Stimulated activated CD8-positive, alpha-beta memory T cell treated with anti-CD3 and anti-CD28 coated beads, Interleukin-15, amount 100 ng/mL, for 1 hour (primary cell): ENCODE data around the gene RUFY2.
A peak's percentile ranks its signal among the peaks of the same experiment; 100 is the strongest.
"Not testable (repeated sequence)": the region's sequence is repeated elsewhere in the genome, so short reads cannot be mapped to it uniquely, and the experiment has no call there.

Experiments
- DNase-seq: peaks from one replicate; pipeline ENCODE4 v3.0.0-alpha.2; 2020; ENCODE audit warnings: low read depth

RUFY2 gene, protein sequence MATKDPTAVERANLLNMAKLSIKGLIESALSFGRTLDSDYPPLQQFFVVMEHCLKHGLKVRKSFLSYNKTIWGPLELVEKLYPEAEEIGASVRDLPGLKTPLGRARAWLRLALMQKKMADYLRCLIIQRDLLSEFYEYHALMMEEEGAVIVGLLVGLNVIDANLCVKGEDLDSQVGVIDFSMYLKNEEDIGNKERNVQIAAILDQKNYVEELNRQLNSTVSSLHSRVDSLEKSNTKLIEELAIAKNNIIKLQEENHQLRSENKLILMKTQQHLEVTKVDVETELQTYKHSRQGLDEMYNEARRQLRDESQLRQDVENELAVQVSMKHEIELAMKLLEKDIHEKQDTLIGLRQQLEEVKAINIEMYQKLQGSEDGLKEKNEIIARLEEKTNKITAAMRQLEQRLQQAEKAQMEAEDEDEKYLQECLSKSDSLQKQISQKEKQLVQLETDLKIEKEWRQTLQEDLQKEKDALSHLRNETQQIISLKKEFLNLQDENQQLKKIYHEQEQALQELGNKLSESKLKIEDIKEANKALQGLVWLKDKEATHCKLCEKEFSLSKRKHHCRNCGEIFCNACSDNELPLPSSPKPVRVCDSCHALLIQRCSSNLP

DNA sequence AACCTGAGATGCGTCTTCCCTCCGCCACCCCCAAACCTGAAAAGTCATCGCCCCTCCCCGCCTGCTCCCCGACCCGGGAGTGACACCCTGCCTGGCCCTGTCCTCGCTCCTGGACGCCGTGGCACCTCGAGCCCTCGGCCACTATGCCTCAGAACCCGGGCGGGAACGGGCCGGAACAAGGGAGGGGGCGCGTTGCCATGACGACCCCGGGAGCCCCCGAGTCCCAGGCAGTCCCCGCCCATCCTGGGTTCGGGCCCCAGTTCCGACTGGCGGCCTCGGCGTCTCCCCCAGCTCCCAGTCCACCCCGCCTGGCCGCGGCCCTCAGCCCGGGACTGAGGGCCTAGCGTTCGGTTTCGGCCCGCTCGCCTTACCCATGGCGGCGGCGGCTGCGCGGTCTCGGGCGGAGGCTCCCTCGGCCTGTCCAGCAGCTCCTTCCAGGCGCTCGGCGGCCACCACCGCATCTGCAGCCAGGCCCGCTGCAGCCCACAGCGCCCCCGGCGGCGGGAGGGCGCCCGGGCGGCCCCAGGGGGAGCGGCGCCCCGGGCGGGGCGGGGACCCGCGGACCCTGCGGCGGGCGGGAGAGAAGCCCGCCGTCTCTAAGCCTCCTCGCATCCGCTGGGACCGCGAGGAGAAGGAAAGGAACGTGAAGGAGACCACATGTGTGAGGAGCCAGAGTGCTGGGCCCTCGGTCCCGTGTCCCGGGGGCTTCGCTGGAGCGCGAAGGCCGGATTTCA, at the start of gene RUFY2:
TSS of gene RUFY2 (minus strand) at position 463 of the 734 bp plus-strand sequence. CDS start at position 375, 88 bp downstream.
- DNase-seq = peak; percentile 39

DNA sequence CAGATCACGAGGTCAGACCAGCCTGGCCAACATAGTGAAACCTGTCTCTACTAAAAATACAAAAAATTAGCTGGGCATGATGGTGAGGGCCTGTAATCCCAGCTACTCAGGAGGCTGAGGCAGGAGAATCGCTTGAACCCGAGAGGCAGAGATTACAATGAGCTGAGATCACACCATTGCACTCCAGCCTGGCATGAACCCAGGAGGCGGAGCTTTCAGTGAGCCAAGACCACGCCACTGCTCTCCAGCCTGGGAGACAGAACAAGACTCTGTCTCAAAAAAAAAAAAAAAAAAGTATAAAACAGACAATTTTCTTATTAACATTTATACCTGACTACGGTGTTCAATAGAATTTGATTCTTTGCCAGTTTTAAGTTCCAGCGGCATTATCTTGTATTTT, 42.6 kb upstream of the RUFY2 start:
- DNase-seq = not testable (repeated sequence)

DNA sequence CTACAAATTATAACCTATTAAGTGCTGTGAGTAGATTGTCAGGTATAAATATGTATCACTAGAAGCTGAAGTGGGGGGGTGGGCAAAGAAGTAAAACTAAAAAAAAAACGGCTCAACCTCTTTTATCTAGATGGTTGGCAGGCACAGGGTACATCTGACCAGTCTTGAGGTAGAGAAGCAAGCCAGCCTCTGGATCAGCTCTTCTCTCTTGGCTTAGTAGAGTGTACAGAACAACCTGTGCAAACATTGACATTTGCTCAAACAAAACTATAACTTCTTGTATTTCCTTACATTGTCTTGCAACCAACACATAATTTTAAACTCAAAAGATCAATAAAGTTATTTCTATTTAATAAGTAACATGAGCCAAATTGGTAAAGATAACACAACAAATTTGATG, 39.1 kb upstream of the RUFY2 start:
- DNase-seq = no peak

DNA sequence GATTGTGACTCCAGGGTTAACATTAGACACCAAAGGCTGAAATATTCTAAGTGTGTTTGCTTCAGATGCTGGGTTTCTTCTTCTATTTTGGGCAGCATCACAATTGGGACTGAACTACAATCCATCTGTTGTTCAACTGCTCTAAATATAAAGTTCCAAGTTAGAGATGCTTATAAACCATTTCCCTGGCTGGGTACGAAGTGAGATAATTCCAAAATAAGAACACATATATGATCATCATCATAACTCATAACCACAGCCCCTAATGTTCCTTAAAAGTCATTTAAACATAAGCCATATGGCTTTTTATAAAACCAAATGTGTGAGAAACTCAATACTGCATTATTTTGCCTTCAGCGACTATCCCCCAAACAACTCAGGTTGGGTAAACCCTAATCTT, 35.9 kb upstream of the RUFY2 start:
- DNase-seq = no peak

DNA sequence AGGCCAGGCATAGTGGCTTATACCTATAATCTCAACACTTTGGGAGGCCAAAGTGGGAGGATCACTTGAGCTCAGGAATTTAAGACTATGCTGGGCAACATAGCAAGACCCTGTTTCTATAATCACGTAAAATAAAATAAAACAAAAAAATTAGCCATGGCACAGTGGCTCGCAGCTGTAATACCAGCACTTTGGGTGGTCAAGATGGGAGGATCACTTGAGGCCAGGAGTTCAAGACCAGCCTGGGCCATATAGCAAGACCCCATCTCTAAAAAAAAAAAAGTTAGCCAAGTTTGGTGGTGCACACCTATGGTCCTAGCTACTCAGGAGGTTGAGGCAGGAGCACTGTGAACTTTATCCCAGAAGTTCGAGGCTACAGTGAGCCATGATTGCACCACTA, 33.8 kb upstream of the RUFY2 start:
- no peak for DNase-seq

DNA sequence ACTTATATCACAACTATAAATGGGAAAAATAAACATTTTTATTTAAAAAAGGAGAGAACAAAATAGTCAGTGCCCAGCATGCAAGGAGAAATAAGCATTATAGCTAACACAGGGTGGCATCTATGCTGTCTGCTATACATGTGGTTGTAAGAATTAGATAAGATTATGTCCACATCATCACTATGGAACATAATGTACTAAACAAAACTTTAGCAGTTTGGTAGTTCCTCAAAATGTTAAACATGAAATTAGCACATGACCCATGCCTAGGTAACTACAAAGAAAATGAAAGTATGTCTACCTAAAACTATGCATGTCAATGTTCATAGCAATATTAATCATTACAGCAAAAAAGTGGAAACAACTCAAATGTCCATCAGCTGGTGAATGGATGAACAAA, 28.7 kb upstream of the RUFY2 start:
- DNase-seq = no peak

DNA sequence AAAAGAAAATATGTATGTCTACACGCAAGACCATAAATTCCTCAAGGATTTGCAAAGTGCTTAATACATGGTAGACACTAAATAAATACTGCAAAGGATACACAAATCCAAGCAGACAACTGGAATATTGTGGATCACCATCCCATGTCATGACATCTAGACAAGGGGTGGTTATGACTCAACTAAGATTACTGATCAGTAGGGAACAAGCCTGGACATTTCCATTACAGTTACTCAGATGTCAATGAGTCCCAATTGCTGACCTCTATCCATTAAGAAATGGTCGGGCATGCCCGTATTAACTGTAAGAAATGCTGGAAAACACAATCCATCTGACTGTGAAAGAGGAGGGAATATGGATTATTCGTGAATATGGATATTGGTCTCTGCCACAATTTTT, 27.6 kb upstream of the RUFY2 start:
- DNase-seq = no peak

DNA sequence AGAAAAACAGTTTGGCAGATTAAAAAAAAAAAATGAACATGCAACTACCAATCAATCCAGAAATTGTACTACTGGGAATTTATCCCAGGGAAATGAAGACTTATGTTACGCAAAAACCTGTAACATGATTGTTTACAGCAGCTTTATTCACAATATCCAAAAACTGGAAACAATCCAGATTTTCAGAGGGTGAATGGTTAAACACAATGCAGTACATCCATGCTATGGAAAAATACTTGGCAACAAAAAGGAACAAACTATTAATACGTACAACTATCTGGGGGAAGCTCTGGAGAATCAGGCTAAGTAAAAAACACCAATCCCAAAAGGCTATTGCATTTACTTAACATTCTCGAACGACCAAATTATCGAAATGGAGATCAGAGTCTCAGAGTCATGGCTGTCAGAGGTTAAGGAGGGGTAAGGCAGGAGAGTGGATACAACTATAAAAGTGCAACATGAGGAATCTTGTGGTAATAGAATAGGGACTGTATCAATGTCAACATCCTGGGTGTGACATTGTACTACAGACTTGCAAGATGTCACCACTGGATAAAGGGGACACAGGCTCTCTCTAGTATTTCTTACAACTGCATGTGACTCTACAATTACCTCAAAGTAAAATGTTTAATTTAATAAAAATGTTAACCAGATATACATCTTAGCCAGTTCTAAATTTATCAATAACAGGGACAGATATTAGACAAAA, 21.5 kb upstream of the RUFY2 start:
- DNase-seq = no peak

DNA sequence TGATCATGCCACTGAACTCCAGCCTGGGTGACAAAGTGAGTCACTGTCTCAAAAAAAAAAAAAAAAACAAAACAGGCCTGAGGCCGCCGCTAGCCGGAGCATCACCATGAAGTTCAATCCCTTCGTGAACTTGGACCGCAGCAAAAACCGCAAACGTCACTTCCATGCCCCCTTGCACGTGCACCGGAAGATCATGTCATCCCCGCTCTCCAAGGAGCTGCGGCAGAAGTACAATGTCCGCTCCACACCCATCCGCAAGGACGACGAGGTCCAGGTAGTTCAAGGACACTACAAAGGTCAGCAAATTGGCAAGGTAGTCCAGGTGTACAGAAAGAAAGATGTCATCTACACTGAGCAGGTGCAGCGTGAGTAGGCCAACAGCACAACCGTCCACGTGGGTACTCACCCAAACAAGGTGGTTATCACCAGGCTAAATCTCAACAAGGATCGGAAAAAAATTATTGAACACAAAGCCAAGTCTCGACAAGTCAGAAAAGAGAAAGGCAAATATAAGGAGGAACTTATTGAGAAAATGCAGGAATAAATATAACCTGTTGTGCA, 17.5 kb upstream of the RUFY2 start:
- DNase-seq = no peak

DNA sequence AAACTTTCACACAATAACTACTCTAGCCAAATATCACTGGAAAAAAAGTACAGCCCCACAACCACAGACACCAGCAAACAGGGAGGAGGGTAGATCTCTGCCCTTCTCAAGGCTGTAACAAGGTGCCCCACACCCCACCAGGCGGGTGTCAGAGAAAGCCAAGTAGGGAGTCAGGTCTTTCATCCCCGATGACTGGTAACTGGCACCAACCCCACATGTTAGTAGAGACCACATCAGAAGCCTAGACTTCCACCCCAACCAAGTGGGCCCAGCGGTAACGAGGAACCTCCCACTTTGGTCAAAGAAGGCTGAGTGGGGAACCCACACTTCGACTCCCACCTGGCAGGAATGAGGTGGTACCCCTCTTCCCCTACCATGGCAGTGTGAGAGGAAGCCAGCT, 16.4 kb upstream of the RUFY2 start:
- DNase-seq = no peak

DNA sequence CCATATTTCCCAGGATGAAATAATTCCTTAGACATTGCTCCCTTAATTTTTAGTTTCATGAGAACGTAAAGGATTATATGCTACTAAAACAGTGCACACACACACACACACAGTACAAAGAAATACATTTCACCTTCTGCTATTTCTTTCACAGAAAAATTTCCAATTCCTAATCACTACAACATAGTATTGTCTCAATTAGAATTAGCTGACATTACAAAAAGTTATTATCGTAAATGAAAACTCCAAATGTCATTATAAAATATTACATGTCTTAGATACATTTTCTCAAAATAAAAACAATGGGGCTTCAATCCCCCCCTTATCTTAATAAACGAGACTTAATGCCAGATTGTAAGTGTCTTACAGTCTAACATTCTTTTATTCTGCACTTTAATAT, 12.3 kb upstream of the RUFY2 start:
- DNase-seq = no peak

DNA sequence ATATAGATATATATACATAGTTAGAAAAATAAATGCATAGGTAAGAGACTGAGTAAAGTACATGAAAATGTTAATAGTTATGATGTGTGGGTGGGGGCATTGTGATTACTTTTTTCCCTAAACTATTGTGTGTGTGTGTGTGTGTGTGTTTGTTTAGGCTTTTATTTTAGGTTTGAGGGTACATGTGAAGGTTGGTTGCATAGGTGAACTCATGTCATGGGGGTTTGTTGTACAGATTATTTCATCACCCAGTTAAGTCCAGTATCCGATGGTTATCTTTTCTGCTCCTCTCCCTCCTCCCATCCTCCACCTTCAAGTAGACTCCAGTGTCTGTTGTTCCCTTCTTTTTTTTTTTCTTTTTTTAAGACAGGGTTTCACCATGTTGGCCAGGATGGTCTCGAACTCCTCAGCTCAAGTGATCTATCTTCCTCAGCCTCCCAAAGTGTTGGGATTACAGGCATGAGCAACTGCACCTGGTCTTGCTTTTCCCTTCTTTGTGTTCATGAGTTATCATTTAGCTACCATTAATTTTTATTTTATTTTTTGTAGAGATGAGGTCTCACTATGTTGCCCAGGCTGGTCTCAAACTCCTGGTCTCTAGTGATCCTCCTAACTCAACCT, 1.9 kb upstream of the RUFY2 start:
- no peak for DNase-seq

DNA sequence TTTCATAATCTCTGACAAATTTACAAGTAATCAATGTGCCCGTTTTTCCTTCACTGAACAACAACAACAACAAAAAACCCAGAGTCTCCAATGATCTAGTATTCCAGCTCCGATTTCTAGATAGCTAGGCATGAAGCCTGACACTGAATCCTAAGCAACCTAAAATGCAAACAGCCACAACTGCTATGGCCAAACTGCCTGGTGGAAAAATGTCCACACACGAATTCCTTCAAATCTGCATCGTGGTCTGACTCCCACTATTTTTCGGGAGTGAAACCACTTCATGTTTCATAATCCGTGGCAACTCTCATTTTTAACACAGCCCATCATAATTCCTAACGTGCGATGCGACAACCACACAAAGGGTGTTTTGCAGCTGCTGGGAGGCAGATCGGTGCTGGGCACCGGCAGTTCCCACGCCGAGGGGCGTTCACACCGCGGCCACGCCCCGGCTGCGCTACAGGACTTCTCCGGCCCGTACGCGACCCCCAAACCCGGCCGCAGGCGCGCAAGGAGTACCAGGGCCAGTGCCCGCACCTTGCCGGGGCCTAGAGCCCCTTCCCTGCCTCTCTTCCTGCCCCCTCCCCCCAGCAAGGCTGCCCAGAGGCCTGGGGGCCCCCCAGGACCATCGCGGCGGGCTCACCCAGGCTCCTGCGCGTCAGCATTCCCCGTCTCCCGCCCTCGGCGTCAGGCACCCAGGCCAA, 814 bp downstream of the RUFY2 start:
- no peak for DNase-seq

DNA sequence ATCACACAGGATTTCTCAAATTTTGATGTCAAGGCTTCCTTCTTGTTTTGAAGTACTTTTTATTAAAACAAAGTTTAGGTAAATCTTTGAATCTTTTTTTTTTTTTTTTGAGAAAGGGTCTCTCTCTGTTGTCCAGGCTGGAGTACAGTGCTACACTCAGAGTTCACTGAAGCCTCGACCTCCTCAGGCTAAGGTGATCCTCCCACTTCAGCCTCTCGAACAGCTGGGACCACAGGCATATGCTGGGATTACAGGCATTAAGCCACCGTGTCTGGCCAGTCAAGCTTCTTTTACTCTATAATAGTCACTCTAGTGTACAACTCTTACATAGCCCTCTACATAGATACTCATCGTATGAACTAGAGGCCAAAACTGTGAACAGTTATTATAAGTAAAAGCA, 3.4 kb downstream of the RUFY2 start:
- DNase-seq = no peak

DNA sequence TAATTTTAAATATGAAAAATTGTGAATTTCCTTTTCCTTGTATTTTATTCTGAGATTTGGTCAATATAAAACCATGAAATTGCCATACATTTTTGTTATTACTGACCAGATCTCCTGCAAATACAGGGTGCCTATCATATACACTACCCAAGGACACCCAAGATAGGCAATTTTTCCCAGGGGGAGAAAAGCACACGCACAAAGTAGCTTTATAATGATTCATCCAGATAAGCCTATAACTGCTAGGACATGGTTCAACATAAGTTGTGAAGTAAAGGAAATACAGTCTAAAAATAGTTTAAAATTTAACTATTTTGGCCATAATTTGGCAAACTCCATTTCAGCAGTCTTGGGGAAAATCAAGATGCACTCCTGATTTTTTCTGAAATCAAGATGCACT, 4.8 kb downstream of the RUFY2 start:
- no peak for DNase-seq

DNA sequence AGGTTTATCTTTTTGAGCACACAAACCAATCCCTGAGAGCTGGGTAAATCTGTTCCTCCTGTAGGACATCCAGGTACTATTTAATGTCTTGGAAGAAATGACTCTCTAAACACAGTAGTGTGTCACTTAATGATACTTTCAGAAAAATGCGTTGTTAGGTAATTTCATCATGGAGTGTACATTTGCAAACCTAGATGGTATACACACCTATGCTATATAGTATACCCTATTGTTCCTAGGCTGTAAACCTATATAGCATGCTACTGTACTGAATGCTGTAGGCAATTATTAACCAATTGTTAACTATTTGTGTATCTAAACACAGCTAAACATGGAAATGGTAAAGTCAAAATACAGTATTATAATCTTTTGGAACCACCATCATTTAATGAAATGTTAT, 10.1 kb downstream of the RUFY2 start:
- DNase-seq = no peak

DNA sequence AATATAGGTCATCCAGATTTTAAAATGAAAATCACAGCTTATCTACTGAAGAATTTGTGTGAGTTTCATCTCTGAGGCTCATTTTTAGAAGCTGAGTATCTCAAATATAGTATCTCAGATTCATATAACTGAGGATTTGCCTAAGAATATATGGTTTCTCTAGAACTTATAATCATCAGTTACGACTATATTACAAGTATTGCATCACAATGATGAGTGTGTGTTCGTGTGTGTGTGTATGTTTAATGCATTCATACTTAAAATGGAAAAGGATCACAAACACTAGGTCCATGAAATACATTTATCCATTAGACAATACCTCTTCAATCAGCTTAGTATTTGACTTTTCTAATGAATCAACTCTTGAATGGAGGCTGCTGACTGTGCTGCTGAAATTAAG, 21.3 kb downstream of the RUFY2 start:
- no peak for DNase-seq

DNA sequence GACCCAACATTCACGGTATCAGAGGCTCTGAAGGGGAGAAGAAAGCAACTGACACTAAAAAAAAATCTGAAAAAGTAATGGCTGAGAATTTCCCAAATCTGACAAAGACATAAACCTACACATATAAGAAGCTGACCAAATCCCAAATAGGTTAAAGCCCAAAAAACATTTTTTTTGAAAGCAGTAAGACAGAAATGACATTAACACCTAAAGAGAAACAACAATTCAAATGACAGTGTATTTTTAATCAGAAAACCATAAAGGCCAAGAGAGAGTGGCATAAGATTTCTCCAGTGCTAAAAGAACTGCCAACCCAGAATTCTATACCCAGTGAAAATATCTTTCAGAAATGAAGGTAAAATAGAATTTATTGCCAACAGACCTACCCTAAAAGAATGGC, 35.5 kb downstream of the RUFY2 start:
- no peak for DNase-seq

DNA sequence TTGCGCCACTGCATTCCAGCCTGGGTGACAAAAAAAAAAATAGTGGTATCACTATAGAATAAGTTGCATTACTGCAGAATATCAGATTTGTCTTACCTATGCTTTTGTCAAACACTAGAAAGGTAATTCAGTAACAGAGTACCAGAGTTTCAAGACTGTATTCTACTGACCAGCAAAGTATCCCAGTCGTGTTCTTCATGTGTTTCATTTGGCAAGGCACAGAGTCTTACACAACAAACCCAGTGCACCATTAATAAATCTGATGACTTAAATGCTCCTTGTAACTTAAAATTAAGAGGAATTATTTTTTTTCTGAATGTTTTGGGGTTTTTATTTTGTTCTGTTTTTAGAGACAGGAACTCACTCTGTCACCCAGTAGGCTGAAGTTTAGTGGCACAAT, 40.0 kb downstream of the RUFY2 start:
- no peak for DNase-seq

DNA sequence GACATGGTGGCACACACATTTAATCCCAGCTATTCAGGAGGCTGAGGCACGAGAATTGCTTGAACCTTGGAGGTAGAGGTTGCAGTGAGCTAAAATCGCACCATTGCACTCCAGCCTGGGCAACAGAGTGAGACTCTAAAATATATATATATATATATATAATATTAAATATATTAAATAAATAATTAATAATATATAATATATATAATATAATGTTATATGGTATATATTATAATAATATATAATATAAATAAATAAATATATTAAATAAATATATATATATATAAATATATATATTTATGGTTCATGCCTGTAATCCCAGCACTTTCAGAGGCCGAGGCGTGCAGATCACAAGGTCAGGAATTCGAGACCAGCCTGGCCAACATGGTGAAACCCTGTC, 40.5 kb downstream of the RUFY2 start:
- no peak for DNase-seq

DNA sequence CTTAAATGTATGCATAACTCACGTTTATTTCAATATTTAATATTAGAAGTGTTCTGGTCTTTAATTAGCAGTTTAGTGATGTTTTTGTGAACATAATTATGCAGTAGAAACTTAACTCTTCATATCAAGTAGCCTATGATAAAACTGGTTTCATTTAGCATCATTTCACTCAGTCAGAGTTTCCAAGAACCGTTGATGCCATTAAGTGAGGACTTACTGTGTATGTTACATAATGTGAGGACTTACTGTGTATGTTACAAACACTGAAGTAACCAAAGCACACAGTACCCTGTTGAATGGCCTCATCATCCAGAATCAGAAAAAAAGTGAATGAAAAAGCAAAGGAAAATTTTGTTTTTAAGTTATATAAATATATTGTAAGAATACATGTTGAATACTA, 41.5 kb downstream of the RUFY2 start:
- no peak for DNase-seq
